NCI-H1417 (cell line): ENCODE measurements around the gene FREM1.

Experiments
- DNase-seq, 3 experiments: peaks; one replicate each; lab custom pipeline; 2025; lab: John Stamatoyannopoulos, UW

FREM1 gene

DNA sequence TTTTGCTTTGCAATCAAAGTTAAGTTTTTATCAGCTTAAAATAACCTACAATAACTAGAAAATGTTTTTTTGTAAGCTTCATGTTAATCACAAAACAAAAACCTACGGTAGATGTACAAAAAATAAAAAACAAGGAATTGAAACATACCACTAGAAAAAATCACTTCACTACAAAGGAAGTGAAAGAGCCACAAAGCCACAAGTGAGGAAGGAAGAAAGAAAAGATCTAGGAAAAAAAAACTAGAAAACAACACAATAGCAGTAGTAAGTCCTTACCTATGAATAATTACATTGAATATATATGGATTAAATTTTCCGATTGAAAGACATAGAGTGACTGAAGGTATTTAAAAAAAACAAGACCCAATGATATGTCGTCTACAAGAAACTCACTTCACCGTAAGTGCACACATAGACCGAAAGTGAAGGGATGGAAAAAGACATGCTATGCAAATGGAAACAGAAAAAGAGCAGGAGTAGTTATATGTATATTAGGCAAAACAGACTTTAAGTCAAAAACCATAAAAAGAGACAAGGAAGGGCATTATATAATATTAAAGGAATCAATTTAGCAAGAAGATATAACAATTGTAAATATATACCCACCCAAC is 203.6 kb downstream of the FREM1 start:
- DNase-seq = no peak

GRCh38 chr9:14705079-14705478 is 205.1 kb downstream of the FREM1 start:
- DNase-seq = no peak

DNA sequence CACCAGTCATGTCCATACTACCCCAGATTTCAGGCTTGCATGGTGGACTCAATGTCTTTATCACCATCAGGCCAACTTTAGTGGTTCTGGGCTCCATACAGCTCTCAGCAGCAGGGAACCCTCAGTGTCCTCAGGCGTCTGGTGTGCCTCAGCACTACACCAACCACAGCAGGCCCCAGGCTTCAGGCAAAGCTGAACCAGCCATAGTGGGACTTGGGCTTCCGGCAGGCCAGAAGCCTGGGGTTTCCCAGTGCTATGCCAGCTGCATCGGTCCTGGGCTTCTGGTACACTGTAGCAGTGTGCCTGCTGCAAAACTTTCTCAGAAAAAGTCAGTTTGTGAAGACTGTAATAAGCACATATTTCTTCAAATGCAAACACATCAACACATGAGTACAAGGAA is 205.9 kb downstream of the FREM1 start:
- DNase-seq = no peak

GRCh38 chr9:14702200-14702720 is 208.0 kb downstream of the FREM1 start:
- no peak for DNase-seq

- peak; percentile 75 to 82 (median 77) for DNase-seq
Observed at GRCh38 chr9:14693251-14693861, 216.9 kb downstream of the FREM1 start, which contains the start of gene ZDHHC21. ZDHHC21 (minus strand) TSS chr9:14693432; CDS start chr9:14674340, 19,092 bp downstream.

DNA sequence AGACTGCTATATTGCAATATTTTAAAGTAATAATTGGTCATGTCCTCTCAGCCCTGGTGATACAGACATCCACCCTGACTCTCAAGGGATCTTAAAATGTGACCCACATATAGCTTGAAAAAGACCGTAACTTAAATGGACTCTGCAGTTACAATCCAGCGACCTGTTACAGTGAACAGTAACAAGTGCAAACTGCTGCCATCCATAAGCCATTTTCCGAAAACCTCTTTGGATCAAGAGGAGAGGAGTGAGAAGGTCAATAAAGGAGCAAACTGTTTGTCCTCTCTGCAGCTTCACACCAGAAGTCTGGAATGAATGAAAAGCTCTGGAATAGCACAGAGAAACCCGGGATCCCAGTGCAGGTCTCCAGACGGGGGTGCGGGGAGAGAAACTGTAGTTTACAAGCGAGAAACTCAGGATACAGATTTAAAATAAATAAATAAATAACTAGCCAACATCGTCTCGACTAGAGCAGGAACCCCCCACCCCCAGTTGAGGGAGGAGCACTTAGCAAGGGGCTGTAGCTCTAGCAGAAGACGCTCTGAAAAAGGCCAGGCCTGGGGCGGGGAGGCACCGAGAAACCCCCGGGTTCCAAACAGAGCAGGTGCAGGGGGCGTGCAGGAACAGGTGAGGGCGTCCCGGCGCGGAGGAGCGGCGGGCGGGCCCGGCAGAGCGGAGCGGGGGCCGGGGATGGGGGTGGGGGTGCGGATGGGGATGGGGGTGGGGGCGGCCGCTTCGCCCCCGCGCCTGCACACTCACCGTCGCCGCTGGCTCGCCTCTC is 217.6 kb downstream of the FREM1 start:
- DNase-seq = peak; percentile 40 to 68 (median 40)

- DNase-seq = peak in 1 of 3 experiments; percentile 1
Observed at GRCh38 chr9:14690948-14691730, 219.1 kb downstream of the FREM1 start.

- DNase-seq = no peak
Observed at GRCh38 chr9:14687042-14687719, 223.0 kb downstream of the FREM1 start.

DNA sequence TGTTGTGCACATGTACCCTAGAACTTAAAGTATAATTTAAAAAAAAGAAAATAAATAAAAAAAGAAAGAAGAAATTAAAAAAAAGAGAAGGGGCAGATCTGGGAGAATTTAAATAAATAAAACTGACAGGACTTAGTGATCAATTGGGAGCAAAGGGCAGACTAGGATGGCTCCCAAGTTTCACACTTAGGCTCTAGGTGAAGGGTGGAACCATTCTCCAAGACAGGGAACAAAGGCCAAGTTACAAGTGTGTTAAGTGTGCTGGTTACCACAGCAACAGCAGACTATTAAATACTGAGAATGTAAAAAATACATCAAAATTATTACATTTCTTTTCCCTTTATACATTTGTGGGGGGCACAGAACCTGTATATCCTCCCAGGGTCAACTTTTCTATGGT is 224.1 kb downstream of the FREM1 start:
- DNase-seq = no peak
